ENCODE measurements around the gene COL23A1. TPM values are rescaled to one million over a fixed set of nuclear protein-coding genes. Genes with fewer than 3 reads are reported as not detected.

Gene COL23A1
- total and polyA plus RNA-seq, 2 of the 8 experiments (the other 6 are each of a cell fraction or from before 2014, with no cell fraction given): 3.1 to 4.7 TPM

DNA sequence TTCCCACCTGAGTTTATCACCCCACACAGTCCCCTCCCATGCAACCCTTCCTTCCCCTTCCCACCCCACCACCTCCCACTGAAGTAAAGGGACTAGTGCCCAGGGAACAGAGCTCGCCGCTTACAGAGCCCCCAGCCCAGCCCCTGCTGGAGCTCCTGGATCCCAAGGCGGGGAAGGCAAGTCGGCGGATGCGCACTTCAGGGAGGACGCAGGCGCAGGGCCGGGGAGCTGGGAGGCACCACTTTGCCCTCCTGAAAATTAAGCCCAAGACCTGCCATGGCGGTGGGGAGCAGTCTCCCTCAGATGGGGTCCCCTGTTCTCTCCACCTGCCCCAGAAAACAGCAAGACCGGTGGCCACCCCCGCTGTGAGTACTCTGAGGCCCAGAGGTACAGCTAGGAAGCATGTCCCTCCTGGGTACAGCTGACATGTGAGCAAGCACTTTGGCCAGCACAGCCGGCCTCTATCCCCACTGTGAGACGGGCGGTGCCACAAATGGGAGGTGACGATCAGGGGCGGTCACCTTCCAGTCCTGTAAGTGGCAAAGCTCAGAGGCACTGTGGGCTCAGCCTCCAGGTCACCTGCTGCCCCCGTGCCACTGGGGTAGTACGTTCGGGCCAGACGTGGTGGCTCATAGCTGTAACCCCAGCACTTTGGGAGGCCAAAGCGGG lies 45.9 kb downstream of the COL23A1 start:
- Histone ChIP-seq H2BK20ac (ENCODE audit: low read length) (no peak overlapping the region), H3K23me2 (ENCODE audit: low read depth, low read length) (peaks cover 5% of the 10 kb centered on the region; the same call in 1 of the 2 replicates), H3K23ac (ENCODE audit: insufficient read length) (no peak overlapping the region), H4K5ac (ENCODE audit: insufficient read length, low read depth, low read length) (no peak overlapping the region), H3K9me3 (ENCODE audit: insufficient read depth in 2 of 2, low read depth in 1 of 2, low read length in 1 of 2) (no peaks in the 10 kb centered on the region), H2BK15ac (ENCODE audit: low read length) (no peak overlapping the region), H2AFZ (ENCODE audit: low read length) (no peak overlapping the region), H2BK120ac (replicated peaks; ENCODE audit: low read depth, low read length) (peak overlapping the region; percentile 41), H3K4me3 (ENCODE audit: extremely low read depth in 1 of 4, insufficient read depth in 2 of 4, low read depth in 3 of 4, low read length in 4 of 4) (no peak overlapping the region), H3K27me3 (replicated peaks in 1 of 4; ENCODE audit: control insufficient read depth in 3 of 4, extremely low read depth in 1 of 4, insufficient read depth in 3 of 4, low read length in 3 of 4) (no peaks in the 10 kb centered on the region), H4K20me1 (replicated peaks in 1 of 2; ENCODE audit: control insufficient read depth in 1 of 2, insufficient read depth in 2 of 2, low read length in 2 of 2) (no peaks in the 10 kb centered on the region), H3K79me2 (ENCODE audit: control insufficient read depth in 1 of 2, insufficient read depth in 2 of 2, low read length in 2 of 2) (no peaks in the 10 kb centered on the region), H4K8ac (ENCODE audit: extremely low read depth, insufficient read depth, low read length) (no peak overlapping the region; the same call in 1 of the 2 replicates), H3K14ac (ENCODE audit: insufficient read length) (no peak overlapping the region), H2BK12ac (ENCODE audit: low read depth, low read length) (peak overlapping the region; percentile 44; the same call in 1 of the 2 replicates), H4K91ac (replicated peaks; ENCODE audit: insufficient read length, low read length) (peak overlapping the region; percentile 73), H3K4ac (replicated peaks; ENCODE audit: insufficient read length, low read depth, low read length) (no peak overlapping the region), H3K4me2 (ENCODE audit: insufficient read depth in 1 of 2, low read depth in 2 of 2, low read length in 2 of 2) (no peak overlapping the region), H3K36me3 (ENCODE audit: control insufficient read depth in 2 of 4, insufficient read depth in 4 of 4, low read length in 3 of 4) (no peaks in the 10 kb centered on the region), H2BK5ac (ENCODE audit: low read depth, low read length) (peak overlapping the region; percentile 35; the same call in 1 of the 2 replicates), H3K4me1 (replicated peaks in 1 of 4; ENCODE audit: control insufficient read depth in 3 of 4, insufficient read depth in 4 of 4, low read length in 3 of 4) (peaks cover 0 to 9% (median 5%) of the 10 kb centered on the region in 4 experiments; a peak in 5 of 7 replicates), H3K56ac (replicated peaks; ENCODE audit: insufficient read length, low read depth, low read length) (no peak overlapping the region), H3K79me1 (ENCODE audit: low read depth, low read length) (no peaks in the 10 kb centered on the region; the same call in 1 of the 2 replicates), H3K9ac (replicated peaks in 1 of 4; ENCODE audit: extremely low read depth in 1 of 4, low read depth in 3 of 4, low read length in 3 of 4) (no peak overlapping the region), H3K27ac (ENCODE audit: low read depth, low read length) (no peak overlapping the region), H2AK5ac (ENCODE audit: low read depth, low read length) (peak overlapping the region; percentile 5; the same call in 1 of the 2 replicates), H3K18ac (ENCODE audit: extremely low read depth, low read length) (peak overlapping the region; percentile 6; the same call in 1 of the 2 replicates)
- 88% methylated on average over 12 of the region's 22 CpGs; no CpG with 5 or more reads in 1 of the 2 experiments for WGBS, 2 experiments (ENCODE audit: extremely low coverage in 1 of 2, insufficient coverage in 1 of 2, insufficient read length in 1 of 2, insufficient replicate concordance in 2 of 2, low coverage in 1 of 2, low lambda C conversion rate in 2 of 2, missing lambda C conversion rate in 1 of 2)
- DNase-seq (ENCODE audit: low read depth in 1 of 2, low spot score in 2 of 2): no peak
- ChIA-PET POLR2A (ENCODE audit: partially characterized antibody) (interaction anchor here (0.6 to 1.2 kb wide), 5 partner anchors 12 to 182 kb away, joined by 3 read pairs; no protein-coding TSS in a partner anchor), CTCF (ENCODE audit: partially characterized antibody) (interaction anchor here (0.6 to 2.7 kb wide), 5 partner anchors 12 to 101 kb away, joined by 3 to 16 read pairs (median 4); partner anchors contain the start of gene COL23A1)
- no peak for FAIRE-seq
- TF ChIP-seq CTBP2 (IDR thresholded peaks at IDR 0.05; ENCODE audit: borderline replicate concordance, insufficient read depth, insufficient read length, low read length) (no peak), PHF8 (conservative IDR thresholded peaks at IDR 0.05; ENCODE audit: low read depth, low read length) (no peak), POLR2A (IDR thresholded peaks at IDR 0.05; ENCODE audit: control extremely low read depth in 1 of 2, low read depth in 2 of 2, low read length in 2 of 2) (no peak), TCF12 (IDR thresholded peaks at IDR 0.05; ENCODE audit: low read depth, low read length) (no peak), RBBP5 (IDR thresholded peaks at IDR 0.05; ENCODE audit: borderline replicate concordance, low read depth, low read length) (no peak), CEBPB (IDR thresholded peaks at IDR 0.05; ENCODE audit: low read depth, low read length) (no peak), CREB1 (IDR thresholded peaks at IDR 0.05) (no peak)

Data from H1 (cell line).